Measurements from ENCODE around the gene CFAP100. TPM values are rescaled to one million over a fixed set of nuclear protein-coding genes. Genes with fewer than 3 reads are reported as not detected.

The CFAP100 gene
- total RNA-seq, 5 donors from 2014 or later (not counting 1 experiment from before 2014, with no cell fraction given) = not detected

GRCh38 chr3:126466886-126467610 lies 72.3 kb downstream of the CFAP100 start:
- peak overlapping the region in 1 of 2 donors; percentile 68 for H3K27ac Mint-ChIP-seq

GRCh38 chr3:126467611-126467955 lies 72.9 kb downstream of the CFAP100 start:
- no peak overlapping the region for H3K4me3 ChIP-seq (ENCODE audit: control insufficient read depth in 1 of 2, extremely low read depth in 1 of 2, low read length in 1 of 2)
- H3K4me1 Mint-ChIP-seq = peaks cover 33 to 59% (median 51%) of the 10 kb centered on the region in 3 donors
- ChIA-PET POLR2A (no interaction called here), CTCF (interaction anchor here in 1 of 2 donors (0.5 kb wide), 1 partner anchor 1179 kb away, joined by 4 read pairs; no protein-coding TSS in a partner anchor)
- H3K9me3 Mint-ChIP-seq = no peaks in the 10 kb centered on the region
- H3K27me3 ChIP-seq (replicated peaks in 1 of 2; ENCODE audit: control insufficient read depth in 2 of 2, extremely low read depth in 1 of 2, insufficient read depth in 2 of 2, low read length in 1 of 2) = no peaks in the 10 kb centered on the region
- H3K27ac Mint-ChIP-seq = no peak overlapping the region
- ATAC-seq (replicated peaks in 1 of 4) = no peak
- H3K27me3 Mint-ChIP-seq = no peaks in the 10 kb centered on the region
- H3K4me3 Mint-ChIP-seq = no peak overlapping the region
- DNase-seq = no peak
- peaks cover 8 to 19% of the 10 kb centered on the region in 2 experiments for H3K4me1 ChIP-seq (ENCODE audit: control insufficient read depth in 1 of 2, extremely low read depth in 1 of 2, insufficient read depth in 2 of 2, low read length in 2 of 2)
- peaks cover 21 to 89% of the 10 kb centered on the region in 2 donors for H3K36me3 ChIP-seq (ENCODE audit: control insufficient read depth in 2 of 2, extremely low read depth in 1 of 2, insufficient read depth in 1 of 2, low read length in 1 of 2)
- no peaks in the 10 kb centered on the region for H3K9me3 ChIP-seq
- H3K27ac ChIP-seq (ENCODE audit: low read length) = no peak overlapping the region
- WGBS (ENCODE audit: insufficient coverage) = 86% methylated on average over 7 of the region's 8 CpGs
- peaks cover 57% of the 10 kb centered on the region for H3K36me3 Mint-ChIP-seq

More at GRCh38 chr3:126466886-126467610, 72.3 kb downstream of the CFAP100 start:
- H3K27me3 Mint-ChIP-seq = no peaks in the 10 kb centered on the region
- ChIA-PET CTCF (interaction anchor here in 1 of 2 donors (0.5 kb wide), 1 partner anchor 1179 kb away, joined by 4 read pairs; no protein-coding TSS in a partner anchor), POLR2A (no interaction called here)
- H3K4me3 Mint-ChIP-seq = no peak overlapping the region
- 65% methylated on average over 8 of the region's 19 CpGs for WGBS (ENCODE audit: insufficient coverage)
- Histone ChIP-seq H3K36me3 (ENCODE audit: control insufficient read depth in 2 of 2, extremely low read depth in 1 of 2, insufficient read depth in 1 of 2, low read length in 1 of 2) (peaks cover 23 to 92% of the 10 kb centered on the region in 2 donors), H3K4me3 (ENCODE audit: control insufficient read depth in 1 of 2, extremely low read depth in 1 of 2, low read length in 1 of 2) (no peak overlapping the region), H3K9me3 (no peaks in the 10 kb centered on the region), H3K4me1 (ENCODE audit: control insufficient read depth in 1 of 2, extremely low read depth in 1 of 2, insufficient read depth in 2 of 2, low read length in 2 of 2) (peaks cover 3 to 14% of the 10 kb centered on the region in 2 experiments), H3K27me3 (replicated peaks in 1 of 2; ENCODE audit: control insufficient read depth in 2 of 2, extremely low read depth in 1 of 2, insufficient read depth in 2 of 2, low read length in 1 of 2) (no peaks in the 10 kb centered on the region), H3K27ac (ENCODE audit: low read length) (no peak overlapping the region)
- H3K36me3 Mint-ChIP-seq = peaks cover 58% of the 10 kb centered on the region
- H3K4me1 Mint-ChIP-seq = peaks cover 27 to 54% (median 46%) of the 10 kb centered on the region in 3 donors
- no peaks in the 10 kb centered on the region for H3K9me3 Mint-ChIP-seq
- DNase-seq (no peak), ATAC-seq (replicated peaks in 1 of 4) (no peak)

GRCh38 chr3:126468028-126468891 lies 73.6 kb downstream of the CFAP100 start:
- Histone ChIP-seq H3K4me1 (ENCODE audit: control insufficient read depth in 1 of 2, extremely low read depth in 1 of 2, insufficient read depth in 2 of 2, low read length in 2 of 2) (peaks cover 12 to 26% of the 10 kb centered on the region in 2 experiments), H3K27me3 (replicated peaks in 1 of 2; ENCODE audit: control insufficient read depth in 2 of 2, extremely low read depth in 1 of 2, insufficient read depth in 2 of 2, low read length in 1 of 2) (no peaks in the 10 kb centered on the region), H3K9me3 (no peaks in the 10 kb centered on the region), H3K4me3 (ENCODE audit: control insufficient read depth in 1 of 2, extremely low read depth in 1 of 2, low read length in 1 of 2) (no peak overlapping the region), H3K36me3 (ENCODE audit: control insufficient read depth in 2 of 2, extremely low read depth in 1 of 2, insufficient read depth in 1 of 2, low read length in 1 of 2) (peaks cover 21 to 89% of the 10 kb centered on the region in 2 donors), H3K27ac (ENCODE audit: low read length) (no peak overlapping the region)
- no peak for ATAC-seq (replicated peaks in 1 of 4)
- Mint-ChIP-seq H3K27me3 (no peaks in the 10 kb centered on the region), H3K27ac (no peak overlapping the region), H3K4me3 (no peak overlapping the region), H3K4me1 (peaks cover 39 to 66% (median 58%) of the 10 kb centered on the region in 3 donors), H3K36me3 (peaks cover 63% of the 10 kb centered on the region), H3K9me3 (no peaks in the 10 kb centered on the region)
- no peak for DNase-seq
- ChIA-PET POLR2A (no interaction called here), CTCF (interaction anchor here in 1 of 2 donors (0.6 kb wide), 1 partner anchor 1079 kb away, joined by 3 read pairs; no protein-coding TSS in a partner anchor)
- WGBS (ENCODE audit: insufficient coverage) = 84% methylated on average over 11 of the region's 13 CpGs

- Histone ChIP-seq H3K4me1 (ENCODE audit: control insufficient read depth in 1 of 2, extremely low read depth in 1 of 2, insufficient read depth in 2 of 2, low read length in 2 of 2) (peaks cover 20 to 38% of the 10 kb centered on the region in 2 experiments), H3K4me3 (ENCODE audit: control insufficient read depth in 1 of 2, extremely low read depth in 1 of 2, low read length in 1 of 2) (no peak overlapping the region), H3K9me3 (no peaks in the 10 kb centered on the region), H3K27me3 (replicated peaks in 1 of 2; ENCODE audit: control insufficient read depth in 2 of 2, extremely low read depth in 1 of 2, insufficient read depth in 2 of 2, low read length in 1 of 2) (no peaks in the 10 kb centered on the region), H3K36me3 (ENCODE audit: control insufficient read depth in 2 of 2, extremely low read depth in 1 of 2, insufficient read depth in 1 of 2, low read length in 1 of 2) (peaks cover 18 to 78% of the 10 kb centered on the region in 2 donors), H3K27ac (ENCODE audit: low read length) (no peak overlapping the region)
- H3K4me1 Mint-ChIP-seq = peaks cover 46 to 76% (median 68%) of the 10 kb centered on the region in 3 donors
- peaks cover 67% of the 10 kb centered on the region for H3K36me3 Mint-ChIP-seq
- ATAC-seq (replicated peaks in 1 of 4) (no peak), DNase-seq (no peak)
- CTCF ChIA-PET = no interaction called here
- H3K27me3 Mint-ChIP-seq = no peaks in the 10 kb centered on the region
- no peak overlapping the region for H3K27ac Mint-ChIP-seq
- H3K9me3 Mint-ChIP-seq = no peaks in the 10 kb centered on the region
- POLR2A ChIA-PET = no interaction called here
- H3K4me3 Mint-ChIP-seq = no peak overlapping the region
- 100% methylated on average over 7 of the region's 11 CpGs for WGBS (ENCODE audit: insufficient coverage)
These were observed 74.8 kb downstream of the CFAP100 start for GRCh38 chr3:126469479-126469878.

GRCh38 chr3:126472277-126473006 lies 77.7 kb downstream of the CFAP100 start:
- ChIA-PET POLR2A (interaction anchor here in 1 of 2 donors (0.7 kb wide), 1 partner anchor 538 kb away, joined by 8 read pairs; no protein-coding TSS in a partner anchor), CTCF (no interaction called here)
- Histone ChIP-seq H3K36me3 (ENCODE audit: control insufficient read depth in 2 of 2, extremely low read depth in 1 of 2, insufficient read depth in 1 of 2, low read length in 1 of 2) (peaks cover 11 to 49% of the 10 kb centered on the region in 2 donors), H3K27me3 (replicated peaks in 1 of 2; ENCODE audit: control insufficient read depth in 2 of 2, extremely low read depth in 1 of 2, insufficient read depth in 2 of 2, low read length in 1 of 2) (no peaks in the 10 kb centered on the region), H3K9me3 (no peaks in the 10 kb centered on the region), H3K4me1 (ENCODE audit: control insufficient read depth in 1 of 2, extremely low read depth in 1 of 2, insufficient read depth in 2 of 2, low read length in 2 of 2) (peaks cover 20 to 48% of the 10 kb centered on the region in 2 experiments), H3K27ac (ENCODE audit: low read length) (no peak overlapping the region), H3K4me3 (ENCODE audit: control insufficient read depth in 1 of 2, extremely low read depth in 1 of 2, low read length in 1 of 2) (no peak overlapping the region)
- Mint-ChIP-seq H3K4me3 (peak overlapping the region; percentile 71 to 91 (median 87)), H3K27me3 (no peaks in the 10 kb centered on the region), H3K4me1 (peaks cover 61 to 70% (median 68%) of the 10 kb centered on the region in 3 donors), H3K36me3 (peaks cover 47% of the 10 kb centered on the region), H3K9me3 (no peaks in the 10 kb centered on the region), H3K27ac (peak overlapping the region; percentile 26 to 53)
- WGBS (ENCODE audit: insufficient coverage) = 94% methylated on average over 3 of the region's 8 CpGs
- DNase-seq = peak in 4 of 35 experiments; percentile 10 to 47 (median 18)
- no peak for ATAC-seq (replicated peaks in 1 of 4)
